Kidney (tissue), 14 donors: ENCODE results near the gene DDX55. TPM values are rescaled to one million over a fixed set of nuclear protein-coding genes. Genes with fewer than 3 reads are reported as not detected.

Experiments used
- DNase-seq, 5 donors: peaks; one replicate each; pipeline ENCODE4 v3.0.0-alpha.2; 2013 to 2020
- FAIRE-seq: peaks from 2 replicates; lab custom pipeline; 2012; peaks lifted over from hg19 to GRCh38; lab: Jason Lieb, UNC
- H3K27ac ChIP-seq, 2 donors: one replicate each; pipeline ENCODE4 v1.7.0; 2013; ENCODE audit warnings: low read depth in 2 of 2, low read length in 2 of 2, inconsistent platforms in 1 of 2
- H3K27me3 ChIP-seq: one replicate; pipeline ENCODE4 v1.7.1; 2013; ENCODE audit warnings: low read length, inconsistent platforms; ENCODE audit not compliant: control insufficient read depth, insufficient read depth
- H3K36me3 ChIP-seq, 3 donors: one replicate each; pipeline versions ENCODE4 v1.7.0 to v1.7.1; 2013; ENCODE audit warnings: low read length in 3 of 3, control low read depth in 1 of 3, inconsistent platforms in 1 of 3; ENCODE audit not compliant: insufficient read depth in 3 of 3, control insufficient read depth in 2 of 3
- H3K4me1 ChIP-seq, 3 donors: one replicate each; pipeline versions ENCODE4 v1.7.0 to v1.7.1; 2013; ENCODE audit warnings: low read length in 3 of 3, inconsistent platforms in 1 of 3, low read depth in 1 of 3; ENCODE audit not compliant: control insufficient read depth in 2 of 3, insufficient read depth in 2 of 3
- H3K4me3 ChIP-seq, 3 donors: one replicate each; pipeline versions ENCODE4 v1.7.0 to v1.8.1; 2013; ENCODE audit warnings: low read length in 3 of 3, control low read depth in 1 of 3, inconsistent platforms in 1 of 3
- H3K9ac ChIP-seq, 3 donors: one replicate each; pipeline versions ENCODE4 v1.7.0 to v1.7.1; 2013; ENCODE audit warnings: low read length in 3 of 3, control low read depth in 1 of 3, inconsistent platforms in 1 of 3
- H3K9me3 ChIP-seq, 3 donors: one replicate each; pipeline versions ENCODE4 v1.7.0 to v1.7.1; 2013; ENCODE audit warnings: low read length in 3 of 3, control low read depth in 1 of 3, inconsistent platforms in 1 of 3; ENCODE audit not compliant: control insufficient read depth in 2 of 3, insufficient read depth in 1 of 3
- intact Hi-C: fragments of 100-400 bp; cut with DNase I; formaldehyde crosslinking; loops from one replicate; pipeline ENCODE4 v1.11.1; 2022
- polyA plus RNA-seq: library from polyadenylated mRNA; stranded (reverse); fragments of 350-450 nt; fragmentation: Illumina TruSeq; extraction: RNeasy Lipid Tissue Mini Kit (QIAGEN cat#74804); gene quantifications from one replicate; pipeline ENCODE4 v1.2.3, GENCODE V29; 2014; ENCODE audit warnings: low read depth, low replicate concordance; ENCODE audit not compliant: insufficient read depth
- total RNA-seq: library from RNA; stranded (reverse); fragmentation: NEBNext Ultra II Directional; extraction: Animal tissue kit (Norgen Biotek cat#: 25700); gene quantifications from one replicate; pipeline ENCODE4 v1.2.1, GENCODE V29; 2021
- TF ChIP-seq, protein P1 (sequence below): IDR thresholded peaks from 3 replicates; pipeline ENCODE4 v1.5.1; 2012; ENCODE audit warnings: mild to moderate bottlenecking, moderate library complexity, borderline replicate concordance; ENCODE audit not compliant: insufficient read depth; ENCODE audit errors: extremely low read depth
- donor health status: control.
- donor health status: control.
- donor health status: control.
- donor health status: control.
- donor health status: control.
- donor health status: DM: yes; HTN: yes; CAD: no.
- donor health status: Normal renal cell carcinoma (clear cell type).

Gene DDX55
- total and polyA plus RNA-seq, 2 donors from 2014 or later = 9.2 to 20.3 TPM

DNA sequence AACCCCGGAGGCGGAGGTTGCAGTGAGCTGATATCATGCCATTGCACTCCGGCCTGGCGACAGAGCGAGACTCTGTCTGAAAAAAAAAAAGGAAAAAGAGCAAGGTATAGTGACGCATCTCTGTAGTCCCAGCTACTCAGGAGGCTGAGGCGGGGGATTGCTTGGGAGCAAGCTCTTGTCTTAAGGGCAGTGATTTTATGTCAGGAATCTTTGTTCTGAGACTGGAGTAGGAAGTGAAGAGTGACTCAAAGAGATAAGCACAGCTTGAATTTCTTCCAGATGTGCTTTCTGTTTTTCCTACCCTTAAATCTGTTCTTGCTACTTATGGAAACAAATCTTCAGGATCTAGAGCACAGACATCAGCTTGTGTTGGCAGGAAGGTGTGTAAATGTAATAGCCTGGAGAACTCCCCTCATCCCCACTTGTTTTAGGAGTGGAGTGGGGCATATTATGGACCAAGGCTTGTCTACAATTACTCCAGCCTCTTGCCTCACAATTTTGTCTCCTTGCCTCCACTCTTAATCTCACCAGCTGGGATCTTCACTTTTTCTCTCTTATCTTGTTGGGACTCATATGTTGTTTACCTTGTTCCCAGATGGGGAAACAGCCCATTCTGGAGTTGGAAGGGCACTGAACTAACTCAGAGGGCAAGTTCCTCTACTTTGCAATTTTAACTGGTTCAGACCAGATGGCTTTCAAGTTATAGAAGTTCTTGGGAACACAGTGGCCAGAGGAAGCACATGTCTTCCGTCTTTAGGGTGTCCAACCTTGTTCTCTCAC lies 10.0 kb upstream of the DDX55 start:
- Histone ChIP-seq H3K4me3 (no peak overlapping the region), H3K9ac (no peak overlapping the region), H3K4me1 (peaks cover 0 to 5% (median 3%) of the 10 kb centered on the region in 3 donors), H3K27me3 (no peaks in the 10 kb centered on the region), H3K36me3 (peaks cover 17 to 36% (median 30%) of the 10 kb centered on the region in 3 donors), H3K9me3 (no peaks in the 10 kb centered on the region), H3K27ac (no peak overlapping the region)
- DNase-seq (no peak), FAIRE-seq (no peak)
- intact Hi-C loops = no loop called here
- TF ChIP-seq, protein P1, sequence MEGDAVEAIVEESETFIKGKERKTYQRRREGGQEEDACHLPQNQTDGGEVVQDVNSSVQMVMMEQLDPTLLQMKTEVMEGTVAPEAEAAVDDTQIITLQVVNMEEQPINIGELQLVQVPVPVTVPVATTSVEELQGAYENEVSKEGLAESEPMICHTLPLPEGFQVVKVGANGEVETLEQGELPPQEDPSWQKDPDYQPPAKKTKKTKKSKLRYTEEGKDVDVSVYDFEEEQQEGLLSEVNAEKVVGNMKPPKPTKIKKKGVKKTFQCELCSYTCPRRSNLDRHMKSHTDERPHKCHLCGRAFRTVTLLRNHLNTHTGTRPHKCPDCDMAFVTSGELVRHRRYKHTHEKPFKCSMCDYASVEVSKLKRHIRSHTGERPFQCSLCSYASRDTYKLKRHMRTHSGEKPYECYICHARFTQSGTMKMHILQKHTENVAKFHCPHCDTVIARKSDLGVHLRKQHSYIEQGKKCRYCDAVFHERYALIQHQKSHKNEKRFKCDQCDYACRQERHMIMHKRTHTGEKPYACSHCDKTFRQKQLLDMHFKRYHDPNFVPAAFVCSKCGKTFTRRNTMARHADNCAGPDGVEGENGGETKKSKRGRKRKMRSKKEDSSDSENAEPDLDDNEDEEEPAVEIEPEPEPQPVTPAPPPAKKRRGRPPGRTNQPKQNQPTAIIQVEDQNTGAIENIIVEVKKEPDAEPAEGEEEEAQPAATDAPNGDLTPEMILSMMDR = no peak

DNA sequence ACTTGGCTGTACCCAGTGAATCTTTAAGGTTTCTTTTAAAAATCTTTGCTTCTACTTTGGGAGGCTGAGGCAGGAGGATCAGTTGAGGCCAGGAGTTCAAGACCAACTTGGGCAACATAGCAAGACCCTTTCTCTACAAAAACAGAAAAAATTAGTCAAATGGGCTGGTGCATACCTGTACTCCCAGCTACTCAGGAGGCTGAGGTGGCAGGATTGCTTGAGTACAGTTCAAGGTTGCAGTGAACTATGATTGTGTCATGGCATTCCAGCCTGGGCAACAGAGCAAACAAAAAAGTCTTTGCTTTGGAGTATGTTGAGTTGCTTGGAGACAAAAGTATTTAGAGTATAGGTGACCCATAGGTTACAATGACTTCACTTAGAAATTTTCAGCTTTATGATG lies 6.2 kb upstream of the DDX55 start:
- no peak overlapping the region for H3K27ac ChIP-seq
- no peak overlapping the region for H3K4me3 ChIP-seq
- peaks cover 9 to 28% (median 28%) of the 10 kb centered on the region in 3 donors for H3K36me3 ChIP-seq
- no peaks in the 10 kb centered on the region for H3K27me3 ChIP-seq
- TF ChIP-seq, protein P1 = no peak
- no peak overlapping the region for H3K9ac ChIP-seq
- intact Hi-C loops = no loop called here
- H3K9me3 ChIP-seq = no peaks in the 10 kb centered on the region
- DNase-seq (no peak), FAIRE-seq (no peak)
- no peaks in the 10 kb centered on the region for H3K4me1 ChIP-seq

DNA sequence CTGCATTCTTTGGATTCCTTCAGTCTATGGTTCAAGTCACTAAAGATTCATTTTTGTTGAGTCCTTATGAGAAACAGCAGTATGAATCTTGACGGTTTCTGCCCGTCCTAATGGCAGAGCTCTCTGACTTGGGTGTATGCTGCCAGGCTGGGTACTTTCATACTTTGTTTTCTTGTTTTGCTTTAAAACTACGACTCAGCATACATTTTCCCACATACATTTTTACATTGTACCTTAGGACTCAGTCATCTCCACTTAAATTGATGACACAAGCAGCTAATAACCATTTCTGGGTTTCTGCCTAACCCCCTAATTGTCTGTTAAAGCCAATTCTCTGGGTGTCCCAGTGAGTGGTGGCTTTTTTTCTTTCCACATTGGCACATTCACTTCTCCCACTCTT lies 4.8 kb upstream of the DDX55 start:
- DNase-seq (no peak), FAIRE-seq (no peak)
- TF ChIP-seq, protein P1 = no peak
- Histone ChIP-seq H3K4me3 (no peak overlapping the region), H3K27ac (no peak overlapping the region), H3K9ac (no peak overlapping the region), H3K9me3 (no peaks in the 10 kb centered on the region), H3K36me3 (peaks cover 9 to 22% (median 18%) of the 10 kb centered on the region in 3 donors), H3K4me1 (peaks cover 0 to 3% (median 0%) of the 10 kb centered on the region in 3 donors), H3K27me3 (no peaks in the 10 kb centered on the region)
- intact Hi-C loops = no loop called here

DNA sequence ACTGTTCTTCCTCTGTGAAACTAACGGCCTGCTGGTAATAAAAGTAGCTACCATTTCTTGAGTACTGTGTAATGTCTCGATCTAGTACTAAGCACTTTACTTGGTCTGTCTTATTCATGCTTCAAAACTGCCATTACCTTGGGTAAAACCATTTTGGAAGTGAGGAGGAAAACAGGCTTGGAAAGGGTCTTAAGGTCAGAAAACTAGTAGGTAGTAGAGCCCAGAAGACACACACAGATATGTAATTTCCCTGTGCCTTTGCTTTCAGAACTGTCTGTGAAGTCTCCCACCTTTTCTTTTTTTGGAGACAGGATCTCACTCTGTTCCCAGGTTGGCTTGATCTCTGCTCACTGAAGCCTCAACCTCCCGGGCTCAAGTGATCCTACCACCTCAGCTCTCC lies 3.4 kb upstream of the DDX55 start:
- peaks cover 0 to 12% (median 5%) of the 10 kb centered on the region in 3 donors for H3K4me1 ChIP-seq
- no peak overlapping the region for H3K27ac ChIP-seq
- no peak overlapping the region for H3K4me3 ChIP-seq
- no peaks in the 10 kb centered on the region for H3K27me3 ChIP-seq
- peaks cover 9 to 22% (median 12%) of the 10 kb centered on the region in 3 donors for H3K36me3 ChIP-seq
- FAIRE-seq (no peak), DNase-seq (no peak)
- intact Hi-C loops = no loop called here
- no peak overlapping the region for H3K9ac ChIP-seq
- TF ChIP-seq, protein P1 = no peak
- H3K9me3 ChIP-seq = no peaks in the 10 kb centered on the region
